ENCODE results near the gene COL7A1. TPM values are rescaled to one million over a fixed set of nuclear protein-coding genes. Genes with fewer than 3 reads are reported as not detected.
A peak's percentile ranks its signal among the peaks of the same experiment; 100 is the strongest.
"Not testable (repeated sequence)": the region's sequence is repeated elsewhere in the genome, so short reads cannot be mapped to it uniquely, and the experiment has no call there.

Gene COL7A1
- total and polyA plus RNA-seq, 10 donors, result 8.6 to 144 (median 25.6) TPM

DNA sequence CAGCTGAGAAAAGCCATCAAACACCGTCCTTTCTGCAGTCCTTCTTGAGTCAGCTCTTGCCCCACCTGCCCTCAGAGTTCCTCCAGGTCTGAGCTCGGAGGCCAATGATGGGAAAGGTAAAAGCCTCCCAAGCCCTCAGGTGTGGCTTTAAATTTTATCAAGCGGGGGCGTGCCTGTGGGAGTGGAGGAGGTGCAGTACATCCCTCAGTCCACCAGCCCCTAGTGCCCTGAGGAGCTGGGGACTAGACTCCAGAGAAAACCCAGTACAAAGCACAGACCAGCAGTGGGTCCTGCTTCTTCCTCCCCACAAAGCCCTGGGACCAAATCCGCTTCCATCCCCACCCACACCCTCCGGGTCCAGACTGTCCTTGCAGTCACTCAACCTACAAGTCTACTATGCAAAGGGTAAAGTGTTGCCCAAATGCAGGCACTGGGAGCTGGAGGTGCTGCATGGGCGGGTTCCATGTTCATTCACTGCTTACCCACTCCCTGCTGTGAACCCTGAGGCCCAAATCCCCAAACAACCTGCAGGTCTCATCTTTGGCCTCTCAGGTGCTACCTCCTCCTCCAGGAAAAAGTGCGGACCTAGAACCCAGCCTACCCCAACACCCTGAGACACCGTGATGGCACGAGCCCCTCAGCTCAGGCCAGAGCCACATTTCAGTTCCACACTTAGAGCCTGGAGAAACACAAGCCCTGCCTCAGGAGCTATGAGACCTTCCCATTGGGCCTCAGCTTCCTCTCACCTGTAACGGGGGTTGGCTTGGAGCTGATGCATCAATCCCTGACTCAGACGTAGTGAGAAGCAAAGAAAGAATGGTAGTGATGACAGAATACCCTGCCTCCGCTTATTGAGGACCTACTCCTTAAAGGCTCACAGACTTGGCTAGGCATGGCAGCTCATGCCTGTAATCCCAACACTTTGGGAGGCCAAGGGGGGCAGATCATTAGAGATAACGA is 41.0 kb downstream of the COL7A1 start:
- Histone ChIP-seq H3K9me3 (no peaks in the 10 kb centered on the region), H3K4me1 (peaks cover 11 to 88% (median 36%) of the 10 kb centered on the region in 6 donors), H3K27me3 (replicated peaks in 1 of 7) (no peaks in the 10 kb centered on the region), H3K4me3 (peak overlapping the region in 2 of 8 donors; percentile 13 to 33), H3K27ac (peak overlapping the region in 7 of 8 donors; percentile 34 to 87 (median 64)), H3K36me3 (peaks cover 0 to 20% (median 0%) of the 10 kb centered on the region in 6 donors)
- TF ChIP-seq, protein P1, sequence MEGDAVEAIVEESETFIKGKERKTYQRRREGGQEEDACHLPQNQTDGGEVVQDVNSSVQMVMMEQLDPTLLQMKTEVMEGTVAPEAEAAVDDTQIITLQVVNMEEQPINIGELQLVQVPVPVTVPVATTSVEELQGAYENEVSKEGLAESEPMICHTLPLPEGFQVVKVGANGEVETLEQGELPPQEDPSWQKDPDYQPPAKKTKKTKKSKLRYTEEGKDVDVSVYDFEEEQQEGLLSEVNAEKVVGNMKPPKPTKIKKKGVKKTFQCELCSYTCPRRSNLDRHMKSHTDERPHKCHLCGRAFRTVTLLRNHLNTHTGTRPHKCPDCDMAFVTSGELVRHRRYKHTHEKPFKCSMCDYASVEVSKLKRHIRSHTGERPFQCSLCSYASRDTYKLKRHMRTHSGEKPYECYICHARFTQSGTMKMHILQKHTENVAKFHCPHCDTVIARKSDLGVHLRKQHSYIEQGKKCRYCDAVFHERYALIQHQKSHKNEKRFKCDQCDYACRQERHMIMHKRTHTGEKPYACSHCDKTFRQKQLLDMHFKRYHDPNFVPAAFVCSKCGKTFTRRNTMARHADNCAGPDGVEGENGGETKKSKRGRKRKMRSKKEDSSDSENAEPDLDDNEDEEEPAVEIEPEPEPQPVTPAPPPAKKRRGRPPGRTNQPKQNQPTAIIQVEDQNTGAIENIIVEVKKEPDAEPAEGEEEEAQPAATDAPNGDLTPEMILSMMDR (IDR thresholded peaks at IDR 0.05 in 8 of 11, conservative IDR thresholded peaks at IDR 0.05 in 3 of 11), result no peak
- TF ChIP-seq POLR2AphosphoS5 (IDR thresholded peaks at IDR 0.05) (no peak), POLR2A (IDR thresholded peaks at IDR 0.05) (no peak)
- peak; percentile 52 for DNase-seq
- 81 to 95% (median 86%) methylated on average over 13 to 14 of the region's 14 CpGs for WGBS, 5 donors
- intact Hi-C loops (cut with DNase I; ENCODE audit: low total_unique reads), result loop anchor here (5.0 to 10.0 kb wide), 2 partner anchors 92 to 279 kb away; no protein-coding TSS in a partner anchor

DNA sequence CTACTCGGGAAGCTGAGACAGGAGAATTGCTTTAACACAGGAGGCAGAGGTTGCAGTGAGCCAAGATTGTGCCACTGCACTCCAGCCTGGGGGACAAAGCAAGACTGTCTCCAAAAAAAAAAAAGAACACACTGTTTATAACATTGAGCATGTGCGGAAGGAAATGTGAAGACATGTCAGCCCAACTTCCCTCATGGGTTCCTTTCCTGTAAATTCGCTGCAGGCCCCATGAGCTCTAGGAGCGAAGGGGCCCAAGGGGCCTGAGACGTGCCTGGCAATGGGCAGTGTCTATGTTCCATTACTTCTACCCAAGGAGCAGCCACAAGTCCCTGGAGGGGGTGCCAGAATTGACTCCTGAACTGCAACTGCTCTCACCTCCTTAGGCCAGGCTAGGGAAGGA is 41.8 kb downstream of the COL7A1 start:
- Histone ChIP-seq H3K4me3 (peak overlapping the region in 2 of 8 donors; percentile 13 to 33), H3K36me3 (peaks cover 0 to 27% (median 0%) of the 10 kb centered on the region in 6 donors), H3K9me3 (no peaks in the 10 kb centered on the region), H3K4me1 (peaks cover 9 to 88% (median 35%) of the 10 kb centered on the region in 6 donors), H3K27me3 (replicated peaks in 1 of 7) (no peaks in the 10 kb centered on the region), H3K27ac (peak overlapping the region in 6 of 8 donors; percentile 34 to 87 (median 71))
- 45 to 73% (median 68%) methylated on average over 5 of the region's 5 CpGs for WGBS, 5 donors
- intact Hi-C loops (cut with DNase I; ENCODE audit: low total_unique reads), result loop anchor here (5.0 to 10.0 kb wide), 2 partner anchors 91 to 279 kb away; no protein-coding TSS in a partner anchor
- DNase-seq, result peak; percentile 70
- TF ChIP-seq, protein P1 (IDR thresholded peaks at IDR 0.05 in 8 of 11, conservative IDR thresholded peaks at IDR 0.05 in 3 of 11), result no peak
- TF ChIP-seq POLR2AphosphoS5 (IDR thresholded peaks at IDR 0.05), result peak in 1 of 3 donors; percentile 10

DNA sequence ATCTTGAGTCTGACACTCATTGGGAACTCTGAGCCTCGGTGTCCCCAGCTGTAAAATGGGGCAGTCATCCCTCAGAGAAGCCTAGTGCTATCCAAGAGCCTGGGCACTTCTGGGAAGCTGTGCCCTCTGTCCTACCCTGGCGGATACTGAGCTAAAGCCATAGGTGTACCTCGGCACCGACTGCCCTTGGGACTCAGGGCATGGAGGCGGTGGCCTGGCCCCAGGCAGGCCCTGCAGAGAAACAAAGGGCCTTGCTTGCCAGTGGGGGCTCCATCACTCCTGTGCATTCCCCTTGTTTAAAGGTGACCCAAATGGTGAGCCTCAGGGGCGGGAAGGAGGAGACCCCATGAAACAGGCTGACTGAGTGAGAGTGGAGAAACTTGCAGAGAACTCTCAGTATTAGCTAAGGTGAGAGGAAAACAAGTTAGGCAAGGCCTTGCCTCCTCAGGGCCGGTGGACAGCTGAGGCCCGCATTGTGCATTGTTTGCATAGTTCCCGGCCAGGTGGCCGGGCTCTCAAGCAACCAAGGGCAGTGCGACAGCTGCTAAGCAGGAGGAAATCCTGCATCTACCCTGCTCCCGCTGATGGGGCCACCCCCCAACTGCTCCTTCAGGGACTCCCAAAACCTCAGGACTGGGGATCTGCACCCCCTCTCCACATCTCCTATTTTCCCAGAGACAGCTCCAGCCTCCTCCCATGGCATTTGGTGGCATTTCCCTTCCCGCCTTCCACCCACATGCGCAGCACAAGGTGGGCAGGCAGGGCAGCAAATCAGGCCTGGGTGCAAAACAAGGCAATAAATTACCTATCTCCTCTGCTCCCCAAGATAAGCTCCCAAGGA is 42.8 kb downstream of the COL7A1 start:
- intact Hi-C loops (cut with DNase I; ENCODE audit: low total_unique reads), result loop anchor here (5.0 to 10.0 kb wide), 2 partner anchors 90 to 278 kb away; no protein-coding TSS in a partner anchor
- Histone ChIP-seq H3K4me1 (peaks cover 0 to 80% (median 26%) of the 10 kb centered on the region in 6 donors), H3K27me3 (replicated peaks in 1 of 7) (no peaks in the 10 kb centered on the region), H3K27ac (peak overlapping the region in 6 of 8 donors; percentile 34 to 87 (median 71)), H3K9me3 (no peaks in the 10 kb centered on the region), H3K4me3 (peak overlapping the region in 1 of 8 donors; percentile 33), H3K36me3 (peaks cover 0 to 37% (median 0%) of the 10 kb centered on the region in 6 donors)
- WGBS, 5 donors, result 70 to 81% (median 78%) methylated on average over 14 of the region's 14 CpGs
- DNase-seq, result peak; percentile 64
- TF ChIP-seq POLR2AphosphoS5 (IDR thresholded peaks at IDR 0.05) (no peak), POLR2A (IDR thresholded peaks at IDR 0.05) (no peak)
- TF ChIP-seq, protein P1 (IDR thresholded peaks at IDR 0.05 in 8 of 11, conservative IDR thresholded peaks at IDR 0.05 in 3 of 11), result no peak

DNA sequence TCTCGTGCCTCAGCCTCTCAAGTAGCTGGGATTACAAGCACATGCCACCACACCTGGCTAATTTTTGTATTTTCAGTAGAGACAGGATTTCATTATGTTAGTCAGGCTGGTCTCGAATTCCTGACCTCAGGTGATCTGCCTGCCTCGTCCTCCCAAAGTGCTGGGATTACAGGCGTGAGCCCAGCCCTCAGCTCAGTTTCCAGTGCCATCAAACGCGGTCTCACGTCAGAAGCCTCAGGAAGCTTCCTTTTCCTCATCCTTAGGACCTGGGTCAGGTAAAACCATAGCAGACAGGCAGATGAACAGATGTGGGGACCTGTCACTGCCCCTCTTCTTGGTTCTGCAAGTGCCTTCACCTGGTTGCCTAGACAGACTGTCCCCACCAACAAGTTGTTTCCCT is 43.5 kb downstream of the COL7A1 start:
- intact Hi-C loops (cut with DNase I; ENCODE audit: low total_unique reads), result loop anchor here (5.0 to 10.0 kb wide), 2 partner anchors 89 to 277 kb away; no protein-coding TSS in a partner anchor
- WGBS, 5 donors, result 78 to 99% (median 90%) methylated on average over 7 of the region's 7 CpGs

More for the DNA sequence above, 43.5 kb downstream of the COL7A1 start:
- not testable (repeated sequence) for H3K4me3 ChIP-seq; H3K27me3 ChIP-seq (replicated peaks in 1 of 7); H3K9me3 ChIP-seq; DNase-seq
- H3K4me1 ChIP-seq, result peaks cover 0 to 76% (median 23%) of the 10 kb centered on the region in 6 donors
- peaks cover 0 to 44% (median 0%) of the 10 kb centered on the region in 6 donors for H3K36me3 ChIP-seq
- H3K27ac ChIP-seq, result peak overlapping the region in 2 of 8 donors; percentile 85 to 87
